WI38 (cell line): ENCODE measurements around the gene TBL3.
"Not testable (repeated sequence)": the region's sequence is repeated elsewhere in the genome, so short reads cannot be mapped to it uniquely, and the experiment has no call there.

Experiments
- H3K4me3 ChIP-seq: 2 replicates; pipeline ENCODE4 v1.5.1; 2011; ENCODE audit warnings: low read depth, mild to moderate bottlenecking, control low read depth, low read length
- TF ChIP-seq, protein P1 (sequence below): IDR thresholded peaks from 2 replicates; pipeline ENCODE4 v1.5.1; 2012; ENCODE audit warnings: low read depth, mild to moderate bottlenecking, control low read depth, low read length

TBL3 gene

DNA sequence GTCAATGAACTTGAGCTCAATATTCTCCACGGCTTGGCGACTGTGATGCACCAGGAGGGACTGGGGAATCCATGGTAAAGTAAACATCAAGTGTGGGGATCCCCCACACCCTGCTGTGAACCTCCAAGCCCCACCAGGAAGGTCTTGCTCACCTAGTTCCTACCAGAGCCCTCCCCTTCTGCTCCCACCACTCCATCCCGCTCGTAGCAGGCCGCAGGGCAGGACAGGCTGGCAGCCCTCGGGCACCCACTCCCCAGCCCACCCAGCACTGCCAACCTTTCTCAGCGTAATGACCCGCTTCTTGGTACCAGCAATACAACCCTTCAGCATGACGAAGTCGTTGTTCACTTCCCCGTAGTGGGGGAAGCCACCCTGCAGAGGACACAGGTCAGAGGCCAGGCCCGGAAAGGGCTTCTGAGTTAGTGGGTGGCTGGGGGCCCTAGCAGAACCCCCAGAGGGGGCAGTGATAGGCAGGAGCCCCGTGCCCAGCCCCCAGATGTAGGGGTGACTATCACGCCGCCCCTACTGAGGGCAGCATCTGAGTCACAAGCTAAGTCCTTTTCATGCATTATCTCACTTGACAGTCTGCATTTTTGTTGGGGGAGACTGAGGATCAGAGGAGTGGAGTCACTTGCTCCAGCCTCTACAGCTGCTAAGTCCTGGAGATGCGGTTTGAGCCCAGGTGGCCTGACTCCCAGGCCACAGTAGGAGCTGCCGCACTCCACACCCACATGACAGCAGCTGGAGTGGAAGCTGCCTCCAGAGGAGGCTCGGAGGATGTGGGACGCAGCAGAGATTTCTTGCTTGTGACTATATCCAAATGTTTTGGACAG, 26.1 kb upstream of the TBL3 start:
- no peak overlapping the region for H3K4me3 ChIP-seq
- TF ChIP-seq, protein P1, sequence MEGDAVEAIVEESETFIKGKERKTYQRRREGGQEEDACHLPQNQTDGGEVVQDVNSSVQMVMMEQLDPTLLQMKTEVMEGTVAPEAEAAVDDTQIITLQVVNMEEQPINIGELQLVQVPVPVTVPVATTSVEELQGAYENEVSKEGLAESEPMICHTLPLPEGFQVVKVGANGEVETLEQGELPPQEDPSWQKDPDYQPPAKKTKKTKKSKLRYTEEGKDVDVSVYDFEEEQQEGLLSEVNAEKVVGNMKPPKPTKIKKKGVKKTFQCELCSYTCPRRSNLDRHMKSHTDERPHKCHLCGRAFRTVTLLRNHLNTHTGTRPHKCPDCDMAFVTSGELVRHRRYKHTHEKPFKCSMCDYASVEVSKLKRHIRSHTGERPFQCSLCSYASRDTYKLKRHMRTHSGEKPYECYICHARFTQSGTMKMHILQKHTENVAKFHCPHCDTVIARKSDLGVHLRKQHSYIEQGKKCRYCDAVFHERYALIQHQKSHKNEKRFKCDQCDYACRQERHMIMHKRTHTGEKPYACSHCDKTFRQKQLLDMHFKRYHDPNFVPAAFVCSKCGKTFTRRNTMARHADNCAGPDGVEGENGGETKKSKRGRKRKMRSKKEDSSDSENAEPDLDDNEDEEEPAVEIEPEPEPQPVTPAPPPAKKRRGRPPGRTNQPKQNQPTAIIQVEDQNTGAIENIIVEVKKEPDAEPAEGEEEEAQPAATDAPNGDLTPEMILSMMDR, result no peak

DNA sequence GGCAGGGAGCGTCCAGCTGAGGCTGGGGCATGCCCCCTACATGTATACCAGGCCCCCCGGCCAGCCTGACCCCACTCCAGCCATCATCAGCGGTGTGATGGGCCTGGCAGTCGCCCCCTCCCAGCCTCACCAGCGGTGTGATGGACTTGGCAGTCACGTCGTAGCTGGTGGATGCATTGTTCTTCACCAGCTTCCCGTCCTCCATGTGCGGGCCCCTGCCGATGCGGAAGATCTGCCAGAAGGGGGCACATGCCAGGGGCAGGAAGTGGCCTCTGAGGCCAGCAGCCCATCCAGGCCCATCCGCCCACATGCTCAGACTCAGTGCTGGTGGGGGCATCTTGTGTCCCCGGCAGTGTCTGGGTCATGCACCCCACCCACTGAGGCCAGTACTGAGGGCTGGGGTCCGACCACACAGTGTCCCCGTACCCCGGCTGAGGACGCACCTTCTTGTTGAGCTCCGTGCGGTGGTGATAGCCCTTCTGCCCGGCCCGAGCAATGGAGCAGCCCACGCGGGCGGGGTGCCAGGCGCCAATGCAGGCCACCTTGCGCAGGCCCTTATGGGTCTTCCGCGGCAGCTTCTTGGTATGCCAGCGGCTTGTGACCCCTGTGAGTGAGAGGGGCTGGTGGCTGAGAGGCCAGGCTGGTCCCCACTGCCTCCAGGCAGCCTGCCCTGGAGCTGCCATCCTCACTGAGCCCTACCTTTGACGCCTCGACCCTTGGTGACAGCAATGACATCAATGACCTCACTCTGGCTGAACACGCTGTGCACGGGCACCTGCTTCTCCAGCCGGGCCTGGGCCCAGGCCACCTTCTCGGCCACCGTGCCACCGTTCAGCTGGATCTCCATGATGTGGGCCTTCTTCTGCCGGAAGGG, 25.1 kb upstream of the TBL3 start:
- TF ChIP-seq, protein P1, result no peak
- H3K4me3 ChIP-seq, result no peak overlapping the region

DNA sequence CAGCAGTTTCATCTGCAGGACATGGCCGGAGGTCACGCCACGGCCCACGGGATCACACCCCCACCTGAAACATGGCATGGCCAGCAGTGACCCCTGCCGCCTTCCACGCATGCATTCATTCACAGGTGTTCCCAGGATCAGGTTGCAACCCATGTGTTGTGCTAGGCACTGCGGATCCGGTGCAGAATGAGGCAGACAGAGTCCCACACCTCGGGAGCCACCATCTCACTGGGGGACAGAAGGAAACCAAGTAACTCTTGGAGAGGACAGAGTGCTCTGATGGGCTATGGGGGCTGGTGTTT, 24.5 kb upstream of the TBL3 start:
- TF ChIP-seq, protein P1, result no peak

DNA sequence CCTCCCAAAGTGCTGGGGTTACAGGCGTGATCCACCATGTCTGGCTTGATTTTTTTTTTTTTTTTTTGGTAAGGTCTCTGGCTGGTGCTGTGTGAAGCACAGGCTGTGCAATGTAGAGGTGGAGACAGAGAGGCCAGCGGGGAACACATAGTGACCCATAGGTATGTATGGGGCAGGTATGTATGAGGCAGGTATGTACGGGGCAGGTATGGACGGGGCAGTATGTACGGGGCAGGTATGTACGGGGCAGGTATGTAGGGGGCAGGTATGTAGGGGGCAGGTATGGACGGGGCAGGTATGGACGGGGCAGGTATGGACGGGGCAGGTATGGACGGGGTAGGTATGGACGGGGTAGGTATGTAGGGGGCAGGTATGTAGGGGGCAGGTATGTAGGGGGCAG, 22.3 kb upstream of the TBL3 start:
- no peak overlapping the region for H3K4me3 ChIP-seq
- TF ChIP-seq, protein P1, result no peak

More for the DNA sequence above, 24.5 kb upstream of the TBL3 start:
- H3K4me3 ChIP-seq, result no peak overlapping the region

DNA sequence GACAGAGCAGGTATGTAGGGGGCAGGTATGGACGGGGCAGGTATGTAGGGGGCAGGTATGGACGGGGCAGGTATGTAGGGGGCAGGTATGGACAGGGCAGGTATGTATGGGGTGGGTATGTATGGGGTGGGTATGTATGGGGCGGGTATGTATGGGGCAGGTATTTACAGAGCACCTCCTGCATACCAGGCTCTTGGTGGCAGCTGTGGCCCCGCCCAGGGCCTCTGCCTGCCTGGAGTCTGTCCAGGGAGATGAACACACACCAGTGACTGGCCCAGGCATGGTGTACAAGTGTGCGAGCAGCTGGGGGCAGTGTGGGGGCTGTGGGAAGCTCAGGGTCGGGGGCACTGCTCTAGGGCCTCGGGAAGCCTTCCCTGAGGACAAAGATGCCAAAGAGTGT, 21.8 kb upstream of the TBL3 start:
- no peak overlapping the region for H3K4me3 ChIP-seq
- TF ChIP-seq, protein P1, result no peak

DNA sequence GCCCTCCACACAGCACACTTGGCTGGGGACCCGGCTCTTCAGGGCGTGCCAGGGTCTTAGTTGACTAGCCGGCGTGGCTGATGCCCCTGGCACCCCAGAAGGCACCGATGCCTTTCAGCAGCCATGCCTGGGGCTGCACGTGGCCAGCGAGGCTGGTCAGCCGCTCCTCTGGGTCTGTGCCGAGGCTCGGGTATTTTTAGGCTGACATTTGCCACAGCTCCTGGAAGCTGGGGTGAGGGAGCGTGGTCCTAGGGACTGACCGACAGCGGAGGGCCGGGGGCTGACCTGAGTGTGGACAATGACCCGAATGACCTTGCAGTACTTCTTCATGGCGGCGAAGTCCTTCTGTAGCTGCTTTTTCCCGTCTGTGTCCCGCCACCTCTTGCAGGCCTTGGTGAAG, 21.3 kb upstream of the TBL3 start:
- TF ChIP-seq, protein P1, result no peak
- no peak overlapping the region for H3K4me3 ChIP-seq

DNA sequence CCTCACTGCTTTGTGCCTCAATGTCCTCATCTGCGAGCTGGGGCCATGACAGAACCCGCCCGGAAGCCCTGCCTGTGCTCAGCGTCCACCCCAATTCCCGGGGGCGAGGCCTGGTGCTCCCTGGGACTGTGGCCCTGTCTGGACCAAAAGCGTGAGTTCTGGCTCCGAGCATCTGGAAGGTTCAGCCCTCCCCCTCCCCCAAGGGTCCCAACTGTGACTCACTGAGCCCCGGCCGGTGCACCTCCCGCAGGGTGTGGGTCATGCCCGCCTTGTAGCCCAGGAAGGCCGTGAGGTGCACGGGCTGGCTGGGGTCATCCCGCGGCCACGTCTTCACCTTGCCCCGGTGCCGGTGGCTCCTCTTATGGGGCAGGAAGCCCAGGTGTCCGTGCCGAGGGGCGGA, 18.1 kb upstream of the TBL3 start:
- TF ChIP-seq, protein P1, result no peak

DNA sequence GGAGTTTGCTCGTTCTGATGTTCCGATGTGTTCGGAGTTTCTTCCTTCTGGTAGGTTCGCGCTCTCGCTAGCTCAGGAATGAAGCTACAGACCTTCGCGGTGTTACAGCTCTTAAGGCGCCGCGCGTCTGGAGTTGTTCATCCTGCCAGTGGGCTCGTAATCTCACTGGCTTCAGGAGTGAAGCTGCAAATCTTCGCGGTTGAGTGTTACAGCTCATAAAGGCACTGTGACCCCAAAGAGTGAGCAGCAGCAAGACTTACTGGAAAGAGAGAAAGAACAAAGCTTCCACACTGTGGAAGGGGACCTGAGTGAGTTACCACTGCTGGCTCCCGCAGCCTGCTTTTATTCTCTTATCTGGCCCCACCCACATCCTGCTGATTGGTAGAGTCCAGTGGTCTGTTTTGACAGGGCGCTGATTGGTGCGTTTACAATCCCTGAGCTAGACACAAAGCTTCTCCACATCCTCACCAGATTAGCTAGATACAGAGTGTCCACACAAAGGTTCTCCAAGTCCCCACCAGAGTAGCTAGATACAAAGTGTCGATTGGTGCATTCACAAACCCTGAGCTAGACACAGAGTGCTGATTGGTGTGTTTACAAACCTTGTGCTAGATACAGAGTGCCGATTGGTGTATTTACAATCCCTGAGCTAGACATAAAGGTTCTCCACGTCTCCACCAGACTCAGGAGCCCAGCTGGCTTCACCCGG, 14.3 kb upstream of the TBL3 start:
- not testable (repeated sequence) for H3K4me3 ChIP-seq

More for the DNA sequence above, 18.1 kb upstream of the TBL3 start:
- no peak overlapping the region for H3K4me3 ChIP-seq

DNA sequence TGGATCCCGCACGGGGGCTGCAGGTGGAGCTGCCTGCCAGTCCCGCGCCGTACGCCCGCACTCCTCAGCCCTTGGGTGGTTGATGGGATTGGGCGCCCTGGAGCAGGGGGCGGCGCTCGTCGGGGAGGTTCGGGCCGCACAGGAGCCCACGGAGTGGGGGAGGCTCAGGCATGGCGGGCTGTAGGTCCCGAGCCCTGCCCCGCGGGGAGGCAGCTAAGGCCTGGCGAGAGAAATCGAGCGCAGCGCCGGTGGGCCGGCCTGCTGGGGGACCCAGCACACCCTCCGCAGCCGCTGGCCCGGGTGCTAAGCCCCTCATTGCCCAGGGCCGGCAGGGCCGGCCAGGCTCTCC, 13.7 kb upstream of the TBL3 start:
- H3K4me3 ChIP-seq, result not testable (repeated sequence)
